Upper lobe of left lung (tissue), 4 donors: Measurements from ENCODE around the gene C5orf34.

Source experiments
- CTCF ChIP-seq, 6 experiments: fragments of 450-650 bp in 4 of 6; fragments of 200-600 bp in 2 of 6; sonication (generic) in 2 of 6; IDR thresholded peaks; one replicate each; pipeline ENCODE4 v1.5.1; 2016 to 2019; ENCODE audit warnings: antibody characterized with exemption in 6 of 6
- POLR2AphosphoS5 ChIP-seq, 2 donors: sonication (generic); formaldehyde crosslinking; IDR thresholded peaks; one replicate each; pipeline ENCODE4 v1.5.1; 2017; ENCODE audit warnings: antibody characterized with exemption in 2 of 2

DNA sequence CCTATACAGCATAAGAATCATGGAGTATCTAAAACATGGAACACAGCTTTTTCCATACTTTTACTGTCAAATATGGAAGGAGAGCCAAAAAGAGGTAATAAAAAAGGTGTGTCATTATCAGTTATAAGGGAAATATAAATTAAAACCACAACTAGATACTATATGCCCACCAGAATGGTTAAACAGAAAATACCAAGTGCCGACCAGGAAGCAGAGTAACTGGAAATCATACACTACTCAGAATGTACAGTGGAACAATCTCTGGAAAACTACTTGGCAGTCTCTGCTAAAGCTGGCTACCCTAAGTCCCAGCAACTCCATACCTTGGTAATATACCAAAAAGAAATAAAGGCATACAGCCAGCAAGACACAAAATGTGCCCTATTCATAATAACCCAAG is 39.5 kb upstream of the C5orf34 start:
- no peak for TF ChIP-seq CTCF (IDR thresholded peaks at IDR 0.05)
- TF ChIP-seq POLR2AphosphoS5 (IDR thresholded peaks at IDR 0.05): no peak
